ENCODE data around the gene FGD2.

Gene FGD2

DNA sequence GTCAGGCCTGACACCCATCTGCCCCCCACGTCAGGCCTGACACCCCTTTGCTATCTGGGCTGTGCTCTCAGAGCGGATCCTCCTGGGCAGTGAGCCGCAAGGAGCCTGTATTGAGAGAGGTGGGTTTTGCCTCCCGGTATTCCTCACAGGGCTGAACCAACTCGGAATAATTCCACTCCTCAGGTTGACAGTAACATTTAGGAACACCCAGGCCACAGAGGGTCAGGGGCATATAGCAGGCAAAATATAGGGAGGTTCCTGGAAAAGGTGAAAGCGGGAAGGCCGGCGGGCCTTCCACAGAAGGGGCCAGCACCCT lies 6.8 kb upstream of the FGD2 start:
- no peak for DNase-seq

- DNase-seq, result no peak
Observed at GRCh38 chr6:36999061-36999750, 6.2 kb upstream of the FGD2 start.

DNA sequence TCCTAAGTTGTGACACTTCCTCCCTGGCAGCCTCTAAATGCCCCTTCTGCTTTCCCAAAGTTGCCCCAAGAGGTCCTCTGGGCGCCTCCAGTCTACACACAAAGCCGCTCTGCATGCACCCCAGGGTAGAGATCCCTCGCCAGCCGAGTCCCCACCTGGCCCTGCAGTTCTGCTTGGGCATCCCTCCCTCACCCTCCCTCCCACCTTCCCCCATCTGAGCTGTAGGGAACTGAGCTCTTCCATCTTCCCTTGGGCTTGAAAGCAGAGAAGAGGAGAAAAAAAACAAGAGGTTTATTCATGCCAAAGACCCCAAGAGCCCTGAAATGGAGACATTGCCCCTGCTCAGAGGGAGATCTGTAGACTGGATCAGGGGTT lies 5.7 kb upstream of the FGD2 start:
- no peak for DNase-seq

GRCh38 chr6:37004044-37004980 lies 1.1 kb upstream of the FGD2 start:
- no peak for DNase-seq

DNA sequence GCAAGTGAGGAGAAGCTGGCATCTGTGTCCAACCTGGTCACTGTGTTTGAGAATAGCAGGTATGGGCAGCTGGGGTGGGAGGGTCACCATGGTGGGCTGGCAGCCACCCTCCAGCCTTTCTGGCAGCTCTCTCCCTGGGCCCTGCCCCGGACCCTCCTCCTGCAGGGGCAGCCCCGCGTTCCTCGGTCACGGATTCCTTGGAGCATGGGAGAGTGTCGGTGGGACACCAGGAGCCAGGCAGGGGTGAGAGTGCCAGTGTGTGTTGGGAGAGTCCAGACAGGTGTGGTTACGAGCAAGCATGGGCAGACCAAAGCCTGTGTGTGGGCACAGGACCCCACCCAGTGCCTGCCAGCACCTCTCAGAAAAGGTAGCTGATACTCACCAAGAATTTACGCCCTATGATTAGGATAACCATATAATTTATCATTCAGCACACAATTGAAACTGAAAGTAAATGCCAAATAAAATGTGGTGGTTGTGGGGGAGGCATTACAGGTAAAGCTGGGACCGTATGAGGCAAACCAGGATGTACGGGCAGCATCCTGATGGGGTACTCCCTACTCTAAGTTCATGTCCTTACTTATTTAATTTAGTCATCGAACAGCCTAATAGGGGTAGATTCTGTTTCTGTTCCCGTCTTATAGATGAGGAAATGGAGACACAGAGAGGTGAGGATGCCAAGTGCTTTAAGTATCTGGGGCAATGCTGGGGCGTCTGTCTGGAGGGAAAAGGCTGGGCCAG lies 542 bp downstream of the FGD2 start:
- DNase-seq, result no peak

DNA sequence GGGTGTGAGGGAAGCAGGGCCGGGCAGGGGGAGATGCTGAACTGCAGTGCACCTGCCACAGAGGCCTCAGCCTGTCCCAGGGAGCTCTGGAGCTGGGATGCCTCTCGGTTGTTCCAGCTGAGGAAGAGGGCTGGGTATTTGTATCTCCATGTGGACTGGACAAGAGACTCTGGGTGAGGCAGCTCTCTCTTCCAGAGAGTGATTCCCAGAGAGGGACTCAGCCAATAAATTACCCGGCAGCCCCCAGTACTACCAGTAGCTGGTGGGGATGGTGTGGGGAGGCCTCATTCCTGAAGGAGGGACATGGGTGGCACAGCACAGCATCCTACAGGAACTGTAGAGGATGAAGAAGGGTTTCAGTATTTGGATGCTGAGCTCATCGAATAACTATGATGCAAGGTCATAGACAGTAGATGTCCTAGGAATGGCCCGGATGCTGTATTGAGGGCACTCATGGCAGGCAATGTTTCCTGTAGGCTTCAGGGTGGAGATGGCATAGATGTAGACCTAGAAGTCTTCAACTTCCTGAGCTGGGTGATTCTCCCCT lies 1.4 kb downstream of the FGD2 start:
- no peak for DNase-seq

- no peak for DNase-seq
Observed at GRCh38 chr6:37007340-37008043, 2.0 kb downstream of the FGD2 start.

DNA sequence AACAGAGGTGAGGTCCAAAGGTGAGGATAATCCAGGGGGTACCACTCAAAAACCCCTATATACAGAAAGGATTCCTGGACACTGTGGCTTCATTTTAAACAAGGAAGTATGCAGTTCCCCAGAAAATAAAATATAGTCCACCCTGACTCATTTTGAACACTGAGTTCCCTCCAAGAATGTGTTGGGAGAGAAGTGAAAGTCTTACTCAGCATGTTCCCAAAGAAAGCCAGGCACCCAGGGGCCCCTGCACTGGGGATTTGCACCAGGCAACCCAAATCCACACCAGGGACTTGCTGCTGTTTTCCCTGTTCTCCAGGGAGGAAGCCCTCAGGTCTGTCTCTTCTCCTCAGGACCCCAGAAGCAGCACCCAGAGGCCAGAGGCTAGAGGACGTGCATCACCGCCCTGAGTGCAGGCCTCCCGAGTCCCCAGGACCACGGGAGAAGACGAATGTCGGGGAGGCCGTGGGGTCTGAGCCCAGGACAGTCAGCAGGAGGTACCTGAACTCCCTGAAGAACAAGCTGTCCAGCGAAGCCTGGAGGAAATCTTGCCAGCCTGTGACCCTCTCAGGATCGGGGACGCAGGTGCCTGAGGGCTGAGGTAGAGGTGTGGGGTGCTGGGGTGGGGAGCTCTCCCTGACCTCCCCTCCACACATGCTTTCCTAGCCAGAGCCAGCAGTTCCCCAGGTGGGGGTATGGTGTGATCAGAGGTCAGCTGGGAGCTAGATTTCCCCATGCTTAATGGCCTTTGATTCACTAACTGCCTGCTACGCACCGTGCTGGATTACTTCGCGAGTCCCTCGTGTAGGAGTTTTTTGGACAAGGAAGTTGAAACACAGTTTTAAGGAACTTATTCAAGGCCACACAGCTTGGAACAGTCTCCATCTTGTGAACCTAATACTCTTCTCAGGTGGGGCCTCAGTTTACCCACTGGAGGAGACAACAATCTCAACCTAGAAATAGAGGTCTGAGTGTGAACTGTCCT lies 3.3 kb downstream of the FGD2 start:
- DNase-seq, result no peak

DNA sequence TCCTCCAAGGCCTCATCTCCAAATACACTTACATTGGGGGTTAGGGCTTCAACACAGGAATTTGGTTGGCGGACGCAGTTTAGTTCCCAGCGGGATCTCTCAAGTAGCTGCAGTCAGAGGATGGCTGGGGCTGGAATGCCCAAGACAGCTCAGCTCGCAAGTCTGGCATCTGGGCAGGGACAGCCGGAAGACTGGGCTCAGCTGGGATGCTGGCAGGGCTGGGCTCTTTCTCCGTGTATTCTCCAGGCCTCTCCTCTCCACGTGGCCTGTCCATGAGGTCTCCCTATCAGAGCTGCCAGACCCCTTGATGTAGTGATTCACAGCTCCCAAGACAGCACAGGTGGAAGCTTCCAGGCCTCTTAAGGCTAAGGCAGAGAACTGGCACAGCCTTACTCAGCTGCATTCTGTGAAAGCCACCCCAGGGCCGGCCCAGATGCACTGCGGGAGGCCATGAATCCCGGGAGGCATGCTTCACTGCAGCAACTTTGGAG lies 5.0 kb downstream of the FGD2 start:
- DNase-seq, result no peak

DNA sequence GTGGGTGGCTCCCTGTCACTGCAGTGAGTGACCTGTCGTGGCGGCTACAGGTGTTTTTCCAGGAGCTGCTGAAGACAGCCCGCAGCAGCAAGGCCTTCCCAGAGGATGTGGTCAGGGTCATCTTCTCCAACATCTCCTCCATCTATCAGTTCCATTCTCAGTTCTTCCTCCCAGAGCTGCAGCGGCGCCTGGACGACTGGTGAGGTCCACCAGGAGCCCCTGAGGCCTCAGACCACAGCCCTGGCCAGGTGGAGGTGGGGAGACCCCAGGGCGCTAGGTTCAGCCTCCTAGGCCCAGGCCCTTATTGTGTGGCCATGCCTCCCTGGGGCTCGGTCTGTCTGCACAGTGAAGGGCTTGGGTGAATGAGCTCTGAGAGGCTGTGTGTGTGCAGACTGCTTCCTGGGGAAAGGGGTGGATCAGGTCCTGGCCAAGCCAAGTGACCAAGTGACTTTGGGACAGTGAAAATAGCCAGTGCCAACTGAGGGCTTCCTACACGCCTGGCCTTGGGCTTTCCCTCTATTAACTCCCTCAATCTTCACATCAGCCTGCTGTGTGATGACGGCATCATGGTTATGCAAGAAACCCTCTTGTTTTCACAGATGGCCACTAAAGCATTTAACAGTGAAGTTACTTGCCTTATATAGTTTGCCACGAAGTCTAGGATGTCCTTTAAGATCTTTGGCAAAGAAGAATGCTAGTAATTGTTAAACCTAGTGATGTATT lies 6.4 kb downstream of the FGD2 start:
- no peak for DNase-seq

DNA sequence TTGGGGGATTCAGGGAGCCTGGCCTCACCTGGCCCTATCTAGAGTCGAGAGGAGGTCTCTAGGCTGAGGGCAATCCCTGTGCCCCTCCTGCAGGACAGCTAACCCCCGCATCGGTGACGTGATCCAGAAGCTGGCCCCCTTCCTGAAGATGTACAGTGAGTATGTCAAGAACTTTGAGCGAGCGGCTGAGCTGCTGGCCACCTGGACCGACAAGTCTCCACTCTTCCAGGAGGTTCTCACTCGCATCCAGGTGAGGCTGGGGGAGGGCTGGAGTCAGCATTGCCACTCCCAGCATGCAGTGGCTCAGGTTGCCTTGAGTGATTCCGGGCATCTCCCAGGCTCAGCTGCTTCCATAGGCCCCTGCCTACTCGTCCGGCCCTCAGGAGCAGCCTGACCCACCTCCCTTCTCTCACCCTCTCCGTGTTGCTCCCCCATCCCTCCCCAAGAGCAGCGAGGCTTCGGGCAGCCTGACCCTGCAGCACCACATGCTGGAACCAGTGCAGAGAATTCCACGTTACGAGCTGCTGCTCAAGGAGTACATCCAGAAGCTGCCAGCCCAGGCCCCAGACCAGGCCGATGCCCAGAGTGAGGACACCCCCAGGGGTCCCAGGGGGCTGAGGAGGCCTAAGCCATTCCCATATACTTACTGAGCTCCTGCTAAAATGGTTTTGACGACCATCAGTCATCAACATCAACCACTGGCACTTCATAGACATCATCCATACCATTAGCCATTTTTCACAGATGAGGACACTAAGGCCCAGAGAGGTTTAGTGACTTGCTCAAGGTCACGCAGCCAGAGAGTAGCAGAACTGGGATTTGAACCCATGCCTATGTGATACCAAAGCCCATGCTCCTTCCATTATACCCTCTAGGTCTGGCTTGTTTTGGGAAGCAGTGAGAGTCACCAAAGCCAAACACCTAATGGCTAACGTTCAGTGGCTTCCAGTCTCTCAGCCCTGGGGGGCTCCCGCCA lies 8.3 kb downstream of the FGD2 start:
- no peak for DNase-seq

- DNase-seq, result no peak
Observed at GRCh38 chr6:37014667-37015066, 9.2 kb downstream of the FGD2 start.

DNA sequence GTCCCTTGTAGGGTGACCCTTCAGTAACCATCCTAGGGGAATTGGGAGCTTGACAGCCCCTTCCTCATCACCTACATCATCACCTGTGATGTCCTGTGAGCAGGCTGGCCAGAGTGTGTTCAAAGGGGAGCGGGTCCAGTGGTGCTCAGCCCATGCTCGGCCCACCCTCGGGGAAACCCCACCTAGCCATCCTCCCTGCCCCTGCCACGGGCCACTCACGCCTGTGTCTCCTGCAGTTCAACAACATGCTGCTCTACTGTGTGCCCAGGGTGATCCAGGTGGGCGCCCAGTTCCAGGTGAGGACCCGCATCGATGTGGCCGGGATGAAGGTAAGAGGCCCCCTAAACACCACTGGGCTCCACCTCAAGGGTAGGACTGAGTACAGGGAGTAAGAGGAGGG lies 10.1 kb downstream of the FGD2 start:
- DNase-seq, result no peak

GRCh38 chr6:37016995-37017394 lies 11.5 kb downstream of the FGD2 start:
- no peak for DNase-seq

DNA sequence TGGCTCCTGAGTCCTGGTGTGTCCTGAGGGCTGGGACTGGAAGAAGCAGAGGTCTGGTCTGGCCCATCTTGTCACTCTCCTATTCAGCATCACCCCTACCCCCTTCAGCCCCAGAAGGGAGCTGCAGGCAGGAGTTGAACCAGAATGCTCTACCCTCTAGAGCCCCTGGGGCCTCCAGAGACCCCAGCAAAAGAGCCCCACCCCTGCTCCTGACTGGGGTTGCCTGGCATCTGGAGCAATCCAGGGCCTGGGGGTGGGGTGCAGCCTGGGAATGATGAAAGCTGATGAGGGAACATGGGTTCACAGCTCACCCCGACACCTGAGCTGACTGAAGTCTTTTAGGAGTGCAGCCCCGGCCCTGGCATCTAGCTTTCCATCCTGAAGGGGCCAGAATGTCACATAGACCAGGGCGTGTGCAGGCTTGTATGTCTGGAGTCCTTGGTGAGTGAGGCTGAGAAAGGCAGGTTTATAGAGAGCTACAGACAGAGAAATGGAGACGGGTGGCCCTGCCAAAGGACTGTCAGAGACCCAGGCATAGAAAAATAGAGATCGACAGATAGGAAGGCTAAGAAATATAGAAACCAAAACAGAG lies 12.2 kb downstream of the FGD2 start:
- DNase-seq, result no peak

DNA sequence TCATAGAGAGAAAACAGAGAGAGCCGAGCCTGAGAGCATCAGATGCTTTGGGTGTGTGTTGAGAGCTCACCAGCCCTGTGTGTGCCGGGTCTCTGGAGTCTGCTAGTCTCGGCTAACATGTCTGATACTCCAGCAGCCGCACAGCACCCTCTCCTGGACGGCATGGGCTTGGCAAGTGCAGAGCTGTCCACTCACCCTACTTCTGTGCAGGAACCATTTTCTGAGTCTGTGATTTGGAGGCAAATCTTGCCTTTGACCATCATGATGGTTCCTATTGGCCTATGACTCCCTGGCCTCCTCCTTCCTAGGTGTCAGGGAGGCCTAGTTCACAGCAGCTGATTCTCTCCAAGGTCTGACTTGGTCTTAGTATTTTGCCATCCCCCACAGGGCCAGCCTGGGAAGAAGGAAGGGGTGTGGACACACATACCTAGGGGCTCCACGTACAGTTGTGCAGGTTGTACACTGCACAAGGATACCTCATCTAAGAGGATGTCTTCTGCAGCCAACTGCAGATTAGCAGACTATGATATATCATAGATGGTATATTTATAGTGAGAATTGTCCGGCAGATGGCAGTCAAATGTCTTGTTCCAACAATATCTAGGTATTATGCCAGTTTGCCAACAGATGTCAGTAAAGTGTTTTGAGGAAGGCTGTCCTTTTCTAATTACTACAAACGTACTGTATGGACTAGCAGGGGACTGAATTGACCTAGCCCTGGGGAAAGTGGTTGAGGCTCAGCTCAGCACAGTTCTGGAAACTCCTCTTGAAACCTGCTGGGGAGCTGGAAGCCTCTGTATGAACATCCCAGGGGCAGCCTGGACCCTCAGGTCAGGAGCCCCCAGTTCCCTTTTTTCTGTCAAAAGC lies 13.0 kb downstream of the FGD2 start:
- peak; percentile 92 to 95 for DNase-seq

DNA sequence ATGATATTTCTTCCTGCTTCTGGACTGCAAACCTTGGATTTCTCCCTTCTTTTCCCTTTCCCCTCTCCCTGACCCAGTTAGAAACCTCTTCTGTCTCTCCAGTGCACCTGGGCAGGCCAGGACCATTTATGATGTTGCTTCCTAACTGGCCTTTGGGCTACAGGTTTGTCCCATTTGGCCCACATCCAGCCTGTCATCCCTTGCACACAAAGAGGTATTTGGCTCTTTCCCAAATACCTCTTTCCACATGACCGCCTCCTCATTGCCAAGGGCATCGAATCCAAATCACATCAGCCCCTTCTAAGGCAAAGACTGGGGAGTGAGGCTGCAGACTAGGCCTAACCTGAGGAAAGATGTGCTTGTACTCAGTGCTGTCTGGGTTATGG lies 13.6 kb downstream of the FGD2 start:
- no peak for DNase-seq

DNA sequence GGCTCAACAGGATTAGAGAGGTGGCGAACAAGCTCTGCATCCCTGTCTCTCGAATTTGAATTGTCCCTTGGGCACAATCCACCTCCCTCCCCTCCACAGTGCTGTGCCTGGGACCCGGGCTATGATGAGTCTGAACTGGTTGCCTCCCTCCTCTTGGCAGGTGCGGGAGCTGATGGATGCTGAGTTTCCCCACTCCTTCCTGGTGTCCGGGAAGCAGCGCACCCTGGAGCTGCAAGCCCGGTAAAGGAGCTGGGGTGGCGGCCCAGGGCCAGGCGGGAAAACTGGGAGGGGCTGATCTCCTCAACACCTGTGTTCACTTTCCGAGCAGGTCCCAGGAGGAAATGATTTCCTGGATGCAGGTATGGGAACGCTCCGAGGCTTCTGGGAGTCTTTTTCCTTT lies 14.9 kb downstream of the FGD2 start:
- DNase-seq, result no peak

Data from activated T-cell treated with anti-CD3 and anti-CD28 coated beads, Interleukin-2, amount 50 U/mL, for 48 hours (primary cell).